Calu3 (cell line): ENCODE results near the gene CA14. TPM values are rescaled to one million over a fixed set of nuclear protein-coding genes. Genes with fewer than 3 reads are reported as not detected.

Experiments
- BruUV-seq: library from RNA; stranded (reverse); fragments of 400-500 nt; replicated peaks from 2 replicates; lab custom pipeline; 2021; lab: Mats Ljungman, UMichigan
- CTCF ChIA-PET: fragments of 300-600 bp; sonication (Branson Sonifier 250); formaldehyde crosslinking; loops from one replicate; lab custom pipeline; 2022; ENCODE audit warnings: antibody characterized with exemption; lab: Charles Lee
- DNase-seq: peaks from one replicate; pipeline ENCODE4 v3.0.0; 2022
- H3K27ac Mint-ChIP-seq: one replicate; pipeline ENCODE4 v1.8.0; 2022; ENCODE audit warnings: mixed read lengths; ENCODE audit not compliant: unreplicated experiment
- H3K27me3 Mint-ChIP-seq: one replicate; pipeline ENCODE4 v1.8.0; 2022; ENCODE audit warnings: mixed read lengths; ENCODE audit not compliant: unreplicated experiment
- H3K36me3 Mint-ChIP-seq: one replicate; pipeline ENCODE4 v1.8.0; 2022; ENCODE audit warnings: mild to moderate bottlenecking, moderate library complexity, mixed read lengths; ENCODE audit not compliant: insufficient read depth, unreplicated experiment
- H3K4me1 Mint-ChIP-seq: one replicate; pipeline ENCODE4 v1.8.0; 2022; ENCODE audit warnings: mild to moderate bottlenecking, low read depth, mixed read lengths; ENCODE audit not compliant: unreplicated experiment
- H3K4me3 Mint-ChIP-seq: one replicate; pipeline ENCODE4 v1.8.0; 2022; ENCODE audit warnings: mild to moderate bottlenecking, low read depth, moderate library complexity, mixed read lengths; ENCODE audit not compliant: unreplicated experiment
- H3K9me3 Mint-ChIP-seq: one replicate; pipeline ENCODE4 v1.8.0; 2022; ENCODE audit warnings: low read depth, mixed read lengths; ENCODE audit not compliant: unreplicated experiment
- CTCF ChIP-seq: fragments of 200-600 bp; IDR thresholded peaks from one replicate; pipeline ENCODE4 v1.8.0; 2022; ENCODE audit warnings: antibody characterized with exemption; ENCODE audit not compliant: unreplicated experiment
- intact Hi-C: fragments of 100-400 bp; cut with micrococcal nuclease; formaldehyde crosslinking; loops from one replicate; pipeline ENCODE4 v1.10.0; 2022; ENCODE audit not compliant: unreplicated experiment
- total RNA-seq: library from RNA; stranded (reverse); gene quantifications from 2 replicates; pipeline ENCODE4 v1.2.3, GENCODE V29; 2022

The CA14 gene
- total RNA-seq, 1 experiment from 2014 or later, result 1.0 TPM

- CTCF ChIA-PET, result interaction anchor here (0.6 to 1.3 kb wide), 7 partner anchors 8 to 19 kb away, joined by 3 to 5 read pairs (median 4); no protein-coding TSS in a partner anchor
- peak; percentile 30 for DNase-seq
- TSS peak; percentile 85 for BruUV-seq
- intact Hi-C loops, result loop anchor here (1.0 kb wide), 1 partner anchor 225 kb away; the partner anchor contains the start of gene TARS2
- Mint-ChIP-seq H3K27me3 (peaks cover 17% of the 10 kb centered on the region), H3K27ac (peak overlapping the region; percentile 77), H3K36me3 (peaks cover 25% of the 10 kb centered on the region), H3K4me3 (peak overlapping the region; percentile 15), H3K9me3 (no peaks in the 10 kb centered on the region), H3K4me1 (peaks cover 65% of the 10 kb centered on the region)
- TF ChIP-seq CTCF, result no peak
Observed at GRCh38 chr1:150262388-150263320, 5.1 kb downstream of the CA14 start.

- H3K9me3 Mint-ChIP-seq, result no peaks in the 10 kb centered on the region
- no peak for DNase-seq
- no peak overlapping the region for H3K4me3 Mint-ChIP-seq
- peaks cover 67% of the 10 kb centered on the region for H3K4me1 Mint-ChIP-seq
- CTCF ChIA-PET, result interaction anchor here (0.6 to 1.3 kb wide), 4 partner anchors 9 to 303 kb away, joined by 3 to 5 read pairs (median 4); partner anchors contain the start of gene C1orf54
- H3K36me3 Mint-ChIP-seq, result peaks cover 34% of the 10 kb centered on the region
- no peak for TF ChIP-seq CTCF
- peaks cover 8% of the 10 kb centered on the region for H3K27me3 Mint-ChIP-seq
- peak overlapping the region; percentile 77 for H3K27ac Mint-ChIP-seq
- BruUV-seq, result no TSS peak
- intact Hi-C loops, result no loop called here
Observed at GRCh38 chr1:150263549-150263948, 6.0 kb downstream of the CA14 start.

GRCh38 chr1:150267896-150268295, 10.3 kb downstream of the CA14 start:
- BruUV-seq, result no TSS peak
- Mint-ChIP-seq H3K4me1 (peaks cover 34% of the 10 kb centered on the region), H3K4me3 (peak overlapping the region; percentile 76), H3K9me3 (no peaks in the 10 kb centered on the region), H3K27me3 (no peaks in the 10 kb centered on the region), H3K36me3 (peaks cover 31% of the 10 kb centered on the region), H3K27ac (peak overlapping the region; percentile 65)
- DNase-seq, result no peak
- intact Hi-C loops, result no loop called here
- TF ChIP-seq CTCF, result no peak
- CTCF ChIA-PET, result no interaction called here

GRCh38 chr1:150268340-150268704, 10.7 kb downstream of the CA14 start:
- no peaks in the 10 kb centered on the region for H3K9me3 Mint-ChIP-seq
- H3K4me1 Mint-ChIP-seq, result peaks cover 30% of the 10 kb centered on the region
- H3K4me3 Mint-ChIP-seq, result peak overlapping the region; percentile 76
- no TSS peak for BruUV-seq
- intact Hi-C loops, result no loop called here
- no peaks in the 10 kb centered on the region for H3K27me3 Mint-ChIP-seq
- DNase-seq, result peak; percentile 24
- H3K27ac Mint-ChIP-seq, result peak overlapping the region; percentile 65
- CTCF ChIA-PET, result interaction anchor here (0.8 to 1.0 kb wide), 2 partner anchors 8 to 12 kb away, joined by 3 to 6 read pairs; no protein-coding TSS in a partner anchor
- no peak for TF ChIP-seq CTCF
- peaks cover 27% of the 10 kb centered on the region for H3K36me3 Mint-ChIP-seq
